Endothelial cell of umbilical vein (primary cell): Measurements from ENCODE around the gene PDGFA. TPM values are rescaled to one million over a fixed set of nuclear protein-coding genes. Genes with fewer than 3 reads are reported as not detected.

Source experiments
- BruUV-seq: library from RNA; stranded (reverse); fragments of 400-500 nt; replicated peaks from 2 replicates; lab custom pipeline; 2021; lab: Mats Ljungman, UMichigan
- CTCF ChIA-PET: fragments of 300-600, 350-600 bp; sonication (Branson Sonifier 250); formaldehyde crosslinking; loops from one replicate; lab custom pipeline; 2021; ENCODE audit warnings: antibody characterized with exemption, inconsistent platforms; lab: Charles Lee
- POLR2A ChIA-PET: fragments of 300-600, 350-600 bp; sonication (Branson Sonifier 250); formaldehyde crosslinking; loops from one replicate; lab custom pipeline; 2021; ENCODE audit warnings: antibody characterized with exemption, inconsistent platforms; lab: Charles Lee
- DNase-seq: peaks from one replicate; pipeline ENCODE4 v3.0.0-alpha.2; 2011; ENCODE audit warnings: low read depth, low spot score
- FAIRE-seq: peaks from 2 replicates; lab custom pipeline; 2011; peaks lifted over from hg19 to GRCh38; lab: Jason Lieb, UNC
- H2AFZ ChIP-seq: 2 replicates; pipeline ENCODE4 v1.6.0; 2012; ENCODE audit warnings: low read depth, low read length, control low read depth, inconsistent platforms
- H3K27ac ChIP-seq: 2 replicates; pipeline ENCODE4 v1.5.1; 2011; ENCODE audit warnings: low read depth, mild to moderate bottlenecking, control low read depth, low read length, moderate library complexity; ENCODE audit not compliant: insufficient read depth
- H3K27me3 ChIP-seq, 2 experiments: 2 replicates each; pipeline versions ENCODE4 v1.6.0 to v1.6.1; 2011; ENCODE audit warnings: low read length in 2 of 2, mixed read lengths in 1 of 2; ENCODE audit not compliant: control insufficient read depth in 2 of 2, insufficient read depth in 2 of 2
- H3K36me3 ChIP-seq, 2 experiments: 2 replicates in 1 of 2; 3 replicates in 1 of 2; pipeline ENCODE4 v1.5.1; 2011; ENCODE audit warnings: low read length in 2 of 2, mild to moderate bottlenecking in 1 of 2, moderate library complexity in 1 of 2; ENCODE audit not compliant: control insufficient read depth in 2 of 2, insufficient read depth in 2 of 2; ENCODE audit errors: extremely low read depth in 1 of 2
- H3K4me1 ChIP-seq: 3 replicates; pipeline ENCODE4 v1.5.1; 2011; ENCODE audit warnings: mild to moderate bottlenecking, low read length; ENCODE audit not compliant: control insufficient read depth, insufficient read depth; ENCODE audit errors: extremely low read depth
- H3K4me2 ChIP-seq: 2 replicates; pipeline ENCODE4 v1.6.1; 2011; ENCODE audit warnings: low read length, control low read depth, mixed read lengths; ENCODE audit not compliant: insufficient read depth
- H3K4me3 ChIP-seq, 3 experiments: fragments of 200-600 bp in 1 of 3; sonication (generic), shearing (Covaris generic) in 1 of 3; replicated peaks in 1 of 3; 2 replicates each; pipeline ENCODE4 v1.5.1; 2011 to 2016; ENCODE audit warnings: control low read depth in 3 of 3, low read length in 3 of 3, mild to moderate bottlenecking in 2 of 3, inconsistent platforms in 1 of 3, low read depth in 1 of 3, moderate library complexity in 1 of 3; ENCODE audit not compliant: insufficient read depth in 1 of 3
- H3K79me2 ChIP-seq: 2 replicates; pipeline ENCODE4 v1.6.0; 2012; ENCODE audit warnings: low read length, inconsistent platforms; ENCODE audit not compliant: control insufficient read depth, insufficient read depth
- H3K9ac ChIP-seq: replicated peaks from 2 replicates; pipeline ENCODE3; 2011; ENCODE audit warnings: low read length, control low read depth; ENCODE audit not compliant: insufficient read depth; ENCODE audit errors: extremely low read depth
- H3K9me1 ChIP-seq: replicated peaks from 3 replicates; pipeline ENCODE4 v1.6.0; 2011; ENCODE audit warnings: mild to moderate bottlenecking, low read length; ENCODE audit not compliant: control insufficient read depth, insufficient read depth; ENCODE audit errors: extremely low read depth
- H3K9me3 ChIP-seq: replicated peaks from 2 replicates; pipeline ENCODE4 v1.5.1; 2012; ENCODE audit warnings: low read length, inconsistent platforms; ENCODE audit not compliant: control insufficient read depth, insufficient read depth
- H4K20me1 ChIP-seq: replicated peaks from 2 replicates; pipeline ENCODE3; 2011; ENCODE audit warnings: mild to moderate bottlenecking, low read length; ENCODE audit not compliant: control insufficient read depth, insufficient read depth; ENCODE audit errors: extremely low read depth
- EZH2 ChIP-seq: IDR thresholded peaks from 2 replicates; pipeline ENCODE4 v1.6.1; 2012; ENCODE audit warnings: borderline replicate concordance, low read depth, mild to moderate bottlenecking, moderate library complexity, low read length, inconsistent platforms; ENCODE audit not compliant: severe bottlenecking
- FOS ChIP-seq: IDR thresholded peaks from 2 replicates; pipeline ENCODE4 v1.6.1; 2011; ENCODE audit warnings: mild to moderate bottlenecking, low read length, moderate library complexity, borderline replicate concordance; ENCODE audit not compliant: insufficient read depth
- GATA2 ChIP-seq: IDR thresholded peaks from 2 replicates; pipeline ENCODE4 v1.7.0; 2011; ENCODE audit warnings: low read depth, mild to moderate bottlenecking, moderate library complexity, mixed read lengths, low read length; ENCODE audit not compliant: insufficient read length, insufficient read depth
- JUN ChIP-seq: IDR thresholded peaks from 2 replicates; pipeline ENCODE4 v1.6.1; 2011; ENCODE audit warnings: borderline replicate concordance, low read depth; ENCODE audit not compliant: insufficient read length, insufficient read depth
- MYC ChIP-seq: IDR thresholded peaks from one replicate; pipeline ENCODE4 v1.6.1; 2011; ENCODE audit warnings: mild to moderate bottlenecking, low read depth, low read length
- POLR2A ChIP-seq: IDR thresholded peaks from 2 replicates; pipeline ENCODE4 v1.6.1; 2012; ENCODE audit warnings: low read depth, mild to moderate bottlenecking, control low read depth, low read length
- POLR2AphosphoS5 ChIP-seq: IDR thresholded peaks from 2 replicates; pipeline ENCODE4 v1.6.1; 2012; ENCODE audit warnings: low read depth, mild to moderate bottlenecking, control low read depth, low read length, moderate library complexity; ENCODE audit not compliant: insufficient read depth
- dilution Hi-C: fragments of 300-500 bp; cut with MboI; formaldehyde crosslinking; loops from one replicate; pipeline ENCODE4 v1.15.0; 2019; ENCODE audit warnings: low sequenced_read_pairs; ENCODE audit not compliant: extremely low pct_ligation_motif_present
- intact Hi-C: fragments of 100-400 bp; cut with micrococcal nuclease; formaldehyde crosslinking; loops from one replicate; pipeline ENCODE4 v1.10.0; 2022
- polyA plus RNA-seq, 4 experiments: library from polyadenylated mRNA; depleted of rRNA in 3 of 4; stranded (reverse) in 3 of 4; unstranded in 1 of 4; fragments of >200 nt; gene quantifications; 2 replicates each; pipeline versions ENCODE4 v1.2.1 to v1.2.3, GENCODE V29; 2011 to 2012; ENCODE audit warnings: missing spikeins in 1 of 4
- total RNA-seq: library from RNA; stranded (reverse); gene quantifications from 2 replicates; pipeline ENCODE4 v1.2.3, GENCODE V29; 2021
- TF ChIP-seq, protein P1 (sequence below), 2 donors: IDR thresholded peaks; 1 replicate in 1 of 2; 2 replicates in 1 of 2; pipeline ENCODE4 v1.5.1; 2011; ENCODE audit warnings: low read length in 2 of 2, mild to moderate bottlenecking in 2 of 2, moderate library complexity in 2 of 2, control low read depth in 1 of 2, inconsistent platforms in 1 of 2, low read depth in 1 of 2; ENCODE audit not compliant: insufficient read depth in 1 of 2; ENCODE audit errors: extremely low read depth in 1 of 2
- TF ChIP-seq, protein P2 (sequence below): IDR thresholded peaks from 2 replicates; pipeline ENCODE4 v1.6.1; 2011; ENCODE audit not compliant: insufficient read depth, insufficient read length

PDGFA gene
- total and polyA plus RNA-seq, 2 donors (not counting 3 experiments of a cell fraction or from before 2014, with no cell fraction given) = 17.4 to 62.4 TPM

DNA sequence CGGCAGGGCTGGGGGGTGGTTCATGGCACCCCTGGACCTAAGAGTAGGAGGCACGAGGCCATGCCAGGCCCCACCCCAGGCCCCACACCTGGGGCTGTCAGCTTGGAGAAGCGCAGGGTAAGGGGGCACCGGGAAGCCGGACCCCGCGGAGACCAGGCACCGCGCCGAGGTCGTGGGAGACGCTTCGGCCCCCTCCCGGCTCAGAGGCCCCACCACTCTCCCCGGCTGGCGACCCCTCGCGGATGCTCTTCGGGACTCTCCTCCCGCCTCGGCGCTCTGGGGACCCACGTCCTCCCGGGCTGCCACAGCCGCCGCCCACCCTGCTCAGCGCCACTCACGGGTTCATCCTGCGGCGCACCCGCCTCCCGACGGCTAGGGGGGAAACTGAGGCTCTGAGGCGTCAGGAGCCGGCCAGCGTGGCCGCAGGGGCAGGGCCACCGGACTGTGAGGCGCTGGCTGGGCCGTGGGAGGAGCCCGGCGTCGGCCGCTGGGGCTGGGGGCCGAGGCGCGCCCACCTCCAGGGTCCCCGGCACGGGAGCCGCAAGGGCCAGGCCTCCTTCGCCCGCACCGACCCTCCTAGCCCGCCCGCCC lies 25.9 kb downstream of the PDGFA start:
- Histone ChIP-seq H3K79me2 (no peaks in the 10 kb centered on the region), H3K9me3 (no peaks in the 10 kb centered on the region), H3K27me3 (no peaks in the 10 kb centered on the region), H4K20me1 (no peaks in the 10 kb centered on the region), H2AFZ (no peak overlapping the region), H3K9ac (no peak overlapping the region), H3K4me1 (no peaks in the 10 kb centered on the region), H3K4me3 (no peak overlapping the region), H3K27ac (no peak overlapping the region), H3K9me1 (no peaks in the 10 kb centered on the region), H3K4me2 (no peak overlapping the region), H3K36me3 (peaks cover 6 to 11% of the 10 kb centered on the region in 2 experiments)
- dilution Hi-C loops = no loop called here
- TF ChIP-seq JUN = no peak
- no peak for TF ChIP-seq POLR2A
- TF ChIP-seq, protein P1, sequence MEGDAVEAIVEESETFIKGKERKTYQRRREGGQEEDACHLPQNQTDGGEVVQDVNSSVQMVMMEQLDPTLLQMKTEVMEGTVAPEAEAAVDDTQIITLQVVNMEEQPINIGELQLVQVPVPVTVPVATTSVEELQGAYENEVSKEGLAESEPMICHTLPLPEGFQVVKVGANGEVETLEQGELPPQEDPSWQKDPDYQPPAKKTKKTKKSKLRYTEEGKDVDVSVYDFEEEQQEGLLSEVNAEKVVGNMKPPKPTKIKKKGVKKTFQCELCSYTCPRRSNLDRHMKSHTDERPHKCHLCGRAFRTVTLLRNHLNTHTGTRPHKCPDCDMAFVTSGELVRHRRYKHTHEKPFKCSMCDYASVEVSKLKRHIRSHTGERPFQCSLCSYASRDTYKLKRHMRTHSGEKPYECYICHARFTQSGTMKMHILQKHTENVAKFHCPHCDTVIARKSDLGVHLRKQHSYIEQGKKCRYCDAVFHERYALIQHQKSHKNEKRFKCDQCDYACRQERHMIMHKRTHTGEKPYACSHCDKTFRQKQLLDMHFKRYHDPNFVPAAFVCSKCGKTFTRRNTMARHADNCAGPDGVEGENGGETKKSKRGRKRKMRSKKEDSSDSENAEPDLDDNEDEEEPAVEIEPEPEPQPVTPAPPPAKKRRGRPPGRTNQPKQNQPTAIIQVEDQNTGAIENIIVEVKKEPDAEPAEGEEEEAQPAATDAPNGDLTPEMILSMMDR (IDR thresholded peaks at IDR 0.05; ENCODE audit: extremely low read depth in 1 of 2, insufficient read depth in 1 of 2, low read depth in 1 of 2, low read length in 2 of 2) = no peak
- TF ChIP-seq GATA2 = no peak
- no peak for TF ChIP-seq FOS
- TF ChIP-seq, protein P2, sequence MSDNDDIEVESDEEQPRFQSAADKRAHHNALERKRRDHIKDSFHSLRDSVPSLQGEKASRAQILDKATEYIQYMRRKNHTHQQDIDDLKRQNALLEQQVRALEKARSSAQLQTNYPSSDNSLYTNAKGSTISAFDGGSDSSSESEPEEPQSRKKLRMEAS = no peak
- no peak for TF ChIP-seq EZH2
- no peak for TF ChIP-seq POLR2AphosphoS5
- no peak for TF ChIP-seq MYC
- FAIRE-seq = no peak
- POLR2A ChIA-PET = no interaction called here
- intact Hi-C loops = no loop called here
- DNase-seq = no peak
- no TSS peak for BruUV-seq
- CTCF ChIA-PET = no interaction called here
